ENCODE data around the gene SLIT3.
A peak's percentile ranks its signal among the peaks of the same experiment; 100 is the strongest.
"Not testable (repeated sequence)": the region's sequence is repeated elsewhere in the genome, so short reads cannot be mapped to it uniquely, and the experiment has no call there.

The SLIT3 gene

GRCh38 chr5:169168280-169168679, 132.7 kb downstream of the SLIT3 start:
- no peak for DNase-seq

GRCh38 chr5:169166078-169166477, 134.9 kb downstream of the SLIT3 start:
- no peak for DNase-seq

GRCh38 chr5:169165052-169165451, 135.9 kb downstream of the SLIT3 start:
- no peak for DNase-seq

- no peak for DNase-seq
Measured at GRCh38 chr5:169164481-169164925, 136.4 kb downstream of the SLIT3 start.

- DNase-seq, result no peak
Measured at GRCh38 chr5:169162407-169162806, 138.5 kb downstream of the SLIT3 start.

- DNase-seq, result no peak
Measured at GRCh38 chr5:169161022-169161680, 139.8 kb downstream of the SLIT3 start.

GRCh38 chr5:169160405-169160901, 140.5 kb downstream of the SLIT3 start:
- DNase-seq, result no peak

GRCh38 chr5:169158764-169159163, 142.2 kb downstream of the SLIT3 start:
- no peak for DNase-seq

- DNase-seq, result no peak
Measured at GRCh38 chr5:169157064-169157463, 143.9 kb downstream of the SLIT3 start.

GRCh38 chr5:169154679-169155078, 146.3 kb downstream of the SLIT3 start:
- DNase-seq, result no peak

GRCh38 chr5:169153405-169153804, 147.5 kb downstream of the SLIT3 start:
- no peak for DNase-seq

- DNase-seq, result no peak
Measured at GRCh38 chr5:169152946-169153345, 148.0 kb downstream of the SLIT3 start.

GRCh38 chr5:169152453-169152852, 148.5 kb downstream of the SLIT3 start:
- no peak for DNase-seq

GRCh38 chr5:169151051-169151805, 149.7 kb downstream of the SLIT3 start:
- DNase-seq, result no peak

- no peak for DNase-seq
Measured at GRCh38 chr5:169150108-169150507, 150.8 kb downstream of the SLIT3 start.

GRCh38 chr5:169149317-169149716, 151.6 kb downstream of the SLIT3 start:
- no peak for DNase-seq

GRCh38 chr5:169148138-169148740, 152.7 kb downstream of the SLIT3 start:
- DNase-seq, result no peak

- DNase-seq, result no peak
Measured at GRCh38 chr5:169147534-169147933, 153.4 kb downstream of the SLIT3 start.

- no peak for DNase-seq
Measured at GRCh38 chr5:169146158-169146557, 154.8 kb downstream of the SLIT3 start.

- no peak for DNase-seq
Measured at GRCh38 chr5:169142264-169142970, 158.5 kb downstream of the SLIT3 start.

- not testable (repeated sequence) for DNase-seq
Measured at GRCh38 chr5:169140215-169140614, 160.7 kb downstream of the SLIT3 start.

- DNase-seq, result no peak
Measured at GRCh38 chr5:169139480-169140050, 161.4 kb downstream of the SLIT3 start.

- peak; percentile 51 for DNase-seq
Measured at GRCh38 chr5:169133531-169133930, 167.4 kb downstream of the SLIT3 start.

Measured in NCI-H1694 treated with DMSO at 0.1 percent for 48 hours (cell line).